Smooth muscle cell (in vitro differentiated cells): Measurements from ENCODE around the gene DONSON. TPM values are rescaled to one million over a fixed set of nuclear protein-coding genes. Genes with fewer than 3 reads are reported as not detected.
"Not testable (repeated sequence)": the region's sequence is repeated elsewhere in the genome, so short reads cannot be mapped to it uniquely, and the experiment has no call there.

Experiments
- DNase-seq: peaks from one replicate; lab custom pipeline; 2025; ENCODE audit not compliant: unreplicated experiment; lab: John Stamatoyannopoulos, UW
- H2AFZ ChIP-seq: fragments of 200-600 bp; sonication (generic); 2 replicates; pipeline ENCODE4 v1.6.0; 2016; ENCODE audit warnings: antibody characterized with exemption, low read depth, mild to moderate bottlenecking
- H3F3A ChIP-seq: fragments of 200-600 bp; sonication (generic); 2 replicates; pipeline ENCODE4 v1.6.0; 2017; ENCODE audit warnings: antibody characterized with exemption, low read depth
- H3K27ac ChIP-seq: fragments of 200-600 bp; sonication (generic); 2 replicates; pipeline ENCODE4 v1.5.1; 2016; ENCODE audit warnings: low read depth, mild to moderate bottlenecking
- H3K27me3 ChIP-seq: fragments of 200-600 bp; sonication (generic); 2 replicates; pipeline ENCODE4 v1.6.1; 2016; ENCODE audit warnings: low read depth, mild to moderate bottlenecking
- H3K36me3 ChIP-seq: fragments of 200-600 bp; sonication (generic); 2 replicates; pipeline ENCODE4 v1.5.1; 2016; ENCODE audit warnings: low read depth
- H3K4me1 ChIP-seq: fragments of 200-600 bp; sonication (generic); 2 replicates; pipeline ENCODE4 v1.5.1; 2016; ENCODE audit warnings: low read depth
- H3K4me2 ChIP-seq: fragments of 200-600 bp; sonication (generic); 2 replicates; pipeline ENCODE4 v1.6.0; 2016; ENCODE audit warnings: mild to moderate bottlenecking
- H3K4me3 ChIP-seq: fragments of 200-600 bp; sonication (generic); 2 replicates; pipeline ENCODE4 v1.5.1; 2016; ENCODE audit warnings: mild to moderate bottlenecking
- H3K79me2 ChIP-seq: fragments of 200-600 bp; sonication (generic); 2 replicates; pipeline ENCODE4 v1.6.0; 2016; ENCODE audit warnings: low read depth, mild to moderate bottlenecking
- H3K9ac ChIP-seq: fragments of 200-600 bp; sonication (generic); 2 replicates; pipeline ENCODE4 v1.6.0; 2016; ENCODE audit warnings: low read depth
- H3K9me3 ChIP-seq: fragments of 200-600 bp; sonication (generic); replicated peaks from 2 replicates; pipeline ENCODE4 v1.5.1; 2016; ENCODE audit warnings: low read depth
- H4K20me1 ChIP-seq: fragments of 200-600 bp; sonication (generic); 2 replicates; pipeline ENCODE4 v1.6.0; 2016; ENCODE audit warnings: low read depth
- WGBS: methylation state at CpG from one replicate; pipeline ENCODE4 v1.1.7; 2016; ENCODE audit warnings: low lambda C conversion rate; 5-methylcytosine and 5-hydroxymethylcytosine counted together
- polyA plus RNA-seq: library from polyadenylated mRNA; unstranded; fragments of >200 nt; fragmentation: Nextera tagmentation; extraction: Ambion mirVana; gene quantifications from 2 replicates; pipeline ENCODE4 v1.2.1, GENCODE V29; 2016
- total RNA-seq: library from RNA; depleted of rRNA; stranded (reverse); fragments of >200 nt; gene quantifications from 2 replicates; pipeline ENCODE4 v1.2.3, GENCODE V29; 2014
- TF ChIP-seq, protein P1 (sequence below): fragments of 200-600 bp; sonication (generic); IDR thresholded peaks from 2 replicates; pipeline ENCODE4 v1.5.1; 2017; ENCODE audit warnings: borderline replicate concordance, mild to moderate bottlenecking, antibody characterized with exemption; ENCODE audit not compliant: insufficient read depth, poor library complexity, severe bottlenecking

DONSON gene
- total and polyA plus RNA-seq, 2 experiments from 2014 or later: 38.0 to 41.7 TPM

DNA sequence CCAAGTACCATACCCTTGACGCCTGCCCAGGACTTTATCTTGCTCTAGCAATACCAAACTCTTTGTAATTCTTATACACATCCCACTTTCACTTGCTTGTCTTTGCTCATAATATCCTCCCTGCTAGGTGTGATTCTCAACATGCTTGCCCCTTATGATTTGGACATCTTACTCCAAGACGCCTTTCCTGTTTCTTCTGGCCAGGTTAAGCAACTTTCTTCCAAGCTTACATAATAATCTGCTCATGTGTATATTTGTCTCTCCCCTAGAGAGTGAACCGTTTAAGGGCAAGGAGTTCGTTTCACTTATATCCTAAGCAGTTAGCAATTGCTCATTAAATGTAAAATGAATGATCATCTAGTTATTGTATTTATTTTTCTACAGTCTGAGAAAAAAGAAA, 31.2 kb upstream of the DONSON start:
- Histone ChIP-seq H3F3A (no peaks in the 10 kb centered on the region), H3K4me1 (no peaks in the 10 kb centered on the region), H2AFZ (no peak overlapping the region), H4K20me1 (no peaks in the 10 kb centered on the region), H3K79me2 (no peaks in the 10 kb centered on the region), H3K9me3 (no peaks in the 10 kb centered on the region), H3K9ac (no peak overlapping the region), H3K27me3 (no peaks in the 10 kb centered on the region), H3K4me3 (no peak overlapping the region), H3K4me2 (no peak overlapping the region), H3K36me3 (peaks cover 16% of the 10 kb centered on the region), H3K27ac (no peak overlapping the region)
- 98% methylated on average over 4 of the region's 4 CpGs for WGBS
- TF ChIP-seq, protein P1, sequence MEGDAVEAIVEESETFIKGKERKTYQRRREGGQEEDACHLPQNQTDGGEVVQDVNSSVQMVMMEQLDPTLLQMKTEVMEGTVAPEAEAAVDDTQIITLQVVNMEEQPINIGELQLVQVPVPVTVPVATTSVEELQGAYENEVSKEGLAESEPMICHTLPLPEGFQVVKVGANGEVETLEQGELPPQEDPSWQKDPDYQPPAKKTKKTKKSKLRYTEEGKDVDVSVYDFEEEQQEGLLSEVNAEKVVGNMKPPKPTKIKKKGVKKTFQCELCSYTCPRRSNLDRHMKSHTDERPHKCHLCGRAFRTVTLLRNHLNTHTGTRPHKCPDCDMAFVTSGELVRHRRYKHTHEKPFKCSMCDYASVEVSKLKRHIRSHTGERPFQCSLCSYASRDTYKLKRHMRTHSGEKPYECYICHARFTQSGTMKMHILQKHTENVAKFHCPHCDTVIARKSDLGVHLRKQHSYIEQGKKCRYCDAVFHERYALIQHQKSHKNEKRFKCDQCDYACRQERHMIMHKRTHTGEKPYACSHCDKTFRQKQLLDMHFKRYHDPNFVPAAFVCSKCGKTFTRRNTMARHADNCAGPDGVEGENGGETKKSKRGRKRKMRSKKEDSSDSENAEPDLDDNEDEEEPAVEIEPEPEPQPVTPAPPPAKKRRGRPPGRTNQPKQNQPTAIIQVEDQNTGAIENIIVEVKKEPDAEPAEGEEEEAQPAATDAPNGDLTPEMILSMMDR: no peak
- no peak for DNase-seq

- Histone ChIP-seq H3K36me3 (peaks cover 16% of the 10 kb centered on the region), H3K4me1 (no peaks in the 10 kb centered on the region), H3K27ac (no peak overlapping the region), H3K27me3 (no peaks in the 10 kb centered on the region), H2AFZ (no peak overlapping the region), H3K79me2 (no peaks in the 10 kb centered on the region), H3K4me3 (no peak overlapping the region), H3K4me2 (no peak overlapping the region), H3F3A (no peaks in the 10 kb centered on the region), H4K20me1 (no peaks in the 10 kb centered on the region), H3K9me3 (no peaks in the 10 kb centered on the region), H3K9ac (no peak overlapping the region)
- WGBS: 98% methylated on average over 2 of the region's 2 CpGs
- TF ChIP-seq, protein P1: no peak
- no peak for DNase-seq
These were observed 29.9 kb upstream of the DONSON start for GRCh38 chr21:33618407-33618806.

GRCh38 chr21:33617565-33617964, 29.1 kb upstream of the DONSON start:
- WGBS: 96% methylated on average over 11 of the region's 11 CpGs
- H3K27me3 ChIP-seq, H3F3A ChIP-seq, DNase-seq, H4K20me1 ChIP-seq, H3K27ac ChIP-seq, H3K4me1 ChIP-seq, H3K4me2 ChIP-seq, H3K79me2 ChIP-seq, H3K4me3 ChIP-seq, H3K9me3 ChIP-seq, H2AFZ ChIP-seq, H3K9ac ChIP-seq: not testable (repeated sequence)
- peaks cover 13% of the 10 kb centered on the region for H3K36me3 ChIP-seq

DNA sequence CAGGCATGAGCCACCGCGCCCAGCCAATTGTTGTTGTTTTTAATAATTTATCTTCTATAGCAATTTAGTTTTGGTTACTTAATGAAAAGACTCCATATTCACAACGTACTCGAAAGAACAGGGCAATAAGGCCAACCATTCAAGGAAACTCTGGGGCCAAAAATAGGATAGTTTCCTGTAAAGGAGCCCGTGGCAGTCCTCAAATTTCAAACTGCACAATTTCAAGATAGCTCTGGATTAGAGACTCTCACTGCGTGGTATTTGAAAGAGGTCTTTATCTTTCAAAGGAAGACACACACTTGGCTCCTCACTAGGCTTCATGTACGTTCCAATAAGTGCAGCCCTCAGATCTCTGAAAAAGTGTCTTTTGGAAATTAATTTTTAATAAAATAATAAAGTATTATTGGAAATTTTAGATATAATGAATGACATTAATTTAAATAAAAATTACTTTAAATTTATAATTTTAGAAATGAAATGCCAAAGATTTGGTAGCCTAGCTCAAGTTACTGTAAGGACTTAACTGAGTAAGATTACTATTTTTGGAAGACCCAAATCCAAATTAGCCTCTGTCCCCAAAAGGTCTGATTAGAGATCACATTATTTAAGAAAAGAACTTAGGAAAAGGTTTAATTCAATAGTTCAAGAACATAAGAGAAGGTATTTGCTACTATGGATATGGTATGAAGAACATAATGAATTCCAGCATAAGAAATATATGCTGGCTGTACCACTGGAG, 22.7 kb upstream of the DONSON start:
- Histone ChIP-seq H3K4me3 (no peak overlapping the region), H3K36me3 (peaks cover 2% of the 10 kb centered on the region)

More for the DNA sequence above, 22.7 kb upstream of the DONSON start:
- Histone ChIP-seq H3K9me3 (no peaks in the 10 kb centered on the region), H4K20me1 (no peaks in the 10 kb centered on the region), H3K9ac (no peak overlapping the region), H3K27ac (no peak overlapping the region), H3K79me2 (no peaks in the 10 kb centered on the region), H3K4me2 (no peak overlapping the region), H3F3A (no peaks in the 10 kb centered on the region), H3K4me1 (no peaks in the 10 kb centered on the region), H3K27me3 (no peaks in the 10 kb centered on the region), H2AFZ (no peak overlapping the region)
- no peak for DNase-seq
- WGBS: 81% methylated on average over 7 of the region's 7 CpGs
- TF ChIP-seq, protein P1: no peak
